Progenitor cell of endocrine pancreas (in vitro differentiated cells): ENCODE results near the gene INTS13. TPM values are rescaled to one million over a fixed set of nuclear protein-coding genes. Genes with fewer than 3 reads are reported as not detected.
"Not testable (repeated sequence)": the region's sequence is repeated elsewhere in the genome, so short reads cannot be mapped to it uniquely, and the experiment has no call there.

Experiments used
- DNase-seq: peaks from one replicate; pipeline ENCODE4 v3.0.0; 2021; ENCODE audit warnings: low spot score; ENCODE audit not compliant: unreplicated experiment
- H3K27ac Mint-ChIP-seq: 2 replicates; pipeline ENCODE4 v1.8.0; 2021; ENCODE audit warnings: mild to moderate bottlenecking, moderate library complexity, mixed read lengths
- H3K27me3 Mint-ChIP-seq: 2 replicates; pipeline ENCODE4 v1.8.0; 2021; ENCODE audit warnings: mixed read lengths
- H3K36me3 Mint-ChIP-seq: 2 replicates; pipeline ENCODE4 v1.8.0; 2022; ENCODE audit warnings: mixed read lengths; ENCODE audit not compliant: insufficient read depth
- H3K4me1 Mint-ChIP-seq: 2 replicates; pipeline ENCODE4 v1.8.0; 2021; ENCODE audit warnings: low read depth, mixed read lengths
- H3K4me3 Mint-ChIP-seq: 2 replicates; pipeline ENCODE4 v1.8.0; 2021; ENCODE audit warnings: low read depth, mild to moderate bottlenecking, moderate library complexity, mixed read lengths
- H3K9me3 Mint-ChIP-seq: 2 replicates; pipeline ENCODE4 v1.8.0; 2021; ENCODE audit warnings: low read depth, mixed read lengths
- CTCF ChIP-seq: fragments of 200-600 bp; sonication (generic); IDR thresholded peaks from one replicate; pipeline ENCODE4 v1.5.0; 2021; ENCODE audit warnings: antibody characterized with exemption, mild to moderate bottlenecking; ENCODE audit not compliant: unreplicated experiment
- total RNA-seq: library from RNA; stranded (reverse); gene quantifications from 2 replicates; pipeline ENCODE4 v1.2.1, GENCODE V29; 2021

The INTS13 gene
- total RNA-seq, 1 donor from 2014 or later = 36.3 TPM

- H3K27me3 Mint-ChIP-seq = no peaks in the 10 kb centered on the region
- no peak for DNase-seq
- TF ChIP-seq CTCF = peak; percentile 38
- no peak overlapping the region for H3K27ac Mint-ChIP-seq
- peaks cover 7% of the 10 kb centered on the region for H3K4me1 Mint-ChIP-seq
- H3K4me3 Mint-ChIP-seq = no peak overlapping the region
- H3K9me3 Mint-ChIP-seq = no peaks in the 10 kb centered on the region
- H3K36me3 Mint-ChIP-seq = no peaks in the 10 kb centered on the region
These were observed 74.3 kb downstream of the INTS13 start for GRCh38 chr12:26863515-26863914.

GRCh38 chr12:26862787-26863186 is 75.0 kb downstream of the INTS13 start:
- H3K4me1 Mint-ChIP-seq, H3K9me3 Mint-ChIP-seq, H3K36me3 Mint-ChIP-seq, DNase-seq, H3K27me3 Mint-ChIP-seq, H3K4me3 Mint-ChIP-seq: not testable (repeated sequence)
- H3K27ac Mint-ChIP-seq = peak overlapping the region; percentile 43

- no peak overlapping the region for H3K4me3 Mint-ChIP-seq
- H3K4me1 Mint-ChIP-seq = peaks cover 10% of the 10 kb centered on the region
- no peaks in the 10 kb centered on the region for H3K36me3 Mint-ChIP-seq
- no peak for TF ChIP-seq CTCF
- no peaks in the 10 kb centered on the region for H3K9me3 Mint-ChIP-seq
- H3K27ac Mint-ChIP-seq = no peak overlapping the region
- no peak for DNase-seq
- H3K27me3 Mint-ChIP-seq = no peaks in the 10 kb centered on the region
These were observed 76.1 kb downstream of the INTS13 start for GRCh38 chr12:26861690-26862089.

- Mint-ChIP-seq H3K27ac (peak overlapping the region; percentile 73), H3K4me3 (peak overlapping the region; percentile 32), H3K36me3 (no peaks in the 10 kb centered on the region), H3K9me3 (no peaks in the 10 kb centered on the region), H3K27me3 (no peaks in the 10 kb centered on the region), H3K4me1 (peaks cover 6% of the 10 kb centered on the region)
- TF ChIP-seq CTCF = no peak
- DNase-seq = no peak
These were observed 80.2 kb downstream of the INTS13 start for GRCh38 chr12:26857465-26858176.

GRCh38 chr12:26855337-26855736 is 82.4 kb downstream of the INTS13 start:
- peaks cover 6% of the 10 kb centered on the region for H3K4me1 Mint-ChIP-seq
- H3K9me3 Mint-ChIP-seq = no peaks in the 10 kb centered on the region
- no peak for TF ChIP-seq CTCF
- H3K36me3 Mint-ChIP-seq = no peaks in the 10 kb centered on the region
- no peak overlapping the region for H3K4me3 Mint-ChIP-seq
- H3K27me3 Mint-ChIP-seq = no peaks in the 10 kb centered on the region
- DNase-seq = no peak
- H3K27ac Mint-ChIP-seq = no peak overlapping the region

Other genes starting within 250 kb of the INTS13 start
- 72.4 and 78.0 TPM in 2 replicates for gene ITPR2, start 104.8 kb downstream of the INTS13 start, total RNA-seq
- gene FGFR1OP2, start 489 bp upstream of the INTS13 start, total RNA-seq = 77.0 and 77.5 TPM in 2 replicates
- 81.0 and 91.2 TPM in 2 replicates for gene TM7SF3, start 76.4 kb upstream of the INTS13 start, total RNA-seq
- gene MED21, start 84.6 kb upstream of the INTS13 start, total RNA-seq = 74.4 and 89.1 TPM in 2 replicates
- not detected in 2 replicates for gene C12orf71, start 144.6 kb upstream of the INTS13 start, total RNA-seq